Esophagus squamous epithelium (tissue), 5 donors: ENCODE data around the gene NEUROG3. TPM values are rescaled to one million over a fixed set of nuclear protein-coding genes. Genes with fewer than 3 reads are reported as not detected.

Experiments used
- DNase-seq: peaks from one replicate; lab custom pipeline; 2025; lab: John Stamatoyannopoulos, UW
- H3K27ac ChIP-seq, 4 donors: fragments of 200-600 bp; sonication (generic); one replicate each; pipeline ENCODE4 v1.5.1; 2016 to 2019; ENCODE audit warnings: mild to moderate bottlenecking in 1 of 4
- H3K27me3 ChIP-seq, 4 donors: fragments of 200-600 bp; sonication (generic); 1 replicate in 3 of 4; 2 replicates in 1 of 4; pipeline versions ENCODE4 v1.5.1 to v1.6.0; 2017 to 2021; ENCODE audit warnings: antibody characterized with exemption in 1 of 4
- H3K36me3 ChIP-seq, 3 donors: fragments of 200-600 bp; sonication (generic); one replicate each; pipeline ENCODE4 v1.5.1; 2016 to 2019
- H3K4me1 ChIP-seq, 3 donors: fragments of 200-600 bp; sonication (generic); one replicate each; pipeline ENCODE4 v1.5.1; 2017 to 2019
- H3K4me3 ChIP-seq, 4 donors: fragments of 200-600 bp; sonication (generic); 1 replicate in 3 of 4; 2 replicates in 1 of 4; pipeline ENCODE4 v1.5.1; 2016 to 2019; ENCODE audit warnings: mild to moderate bottlenecking in 2 of 4, moderate library complexity in 1 of 4
- H3K9me3 ChIP-seq, 3 donors: fragments of 200-600 bp; sonication (generic); one replicate each; pipeline ENCODE4 v1.5.1; 2016 to 2019
- POLR2A ChIP-seq, 4 donors: fragments of 450-650 bp; IDR thresholded peaks; one replicate each; pipeline ENCODE4 v1.6.1; 2017; ENCODE audit warnings: antibody characterized with exemption in 4 of 4, mild to moderate bottlenecking in 4 of 4, moderate library complexity in 3 of 4
- WGBS, 2 donors: methylation state at CpG; one replicate each; pipeline ENCODE4 v1.1.5; 2018; 5-methylcytosine and 5-hydroxymethylcytosine counted together
- intact Hi-C: fragments of 100-400 bp; cut with DNase I; formaldehyde crosslinking; loops from one replicate; pipeline ENCODE4 v1.15.0; 2022
- total RNA-seq, 4 donors: library from RNA; depleted of rRNA; stranded (reverse); fragments of >200 nt; gene quantifications; one replicate each; pipeline ENCODE4 v1.1.0, GENCODE V29; 2016
- TF ChIP-seq, protein P1 (sequence below), 6 experiments: fragments of 450-650 bp in 4 of 6; fragments of 200-600 bp in 2 of 6; sonication (generic) in 2 of 6; IDR thresholded peaks; one replicate each; pipeline ENCODE4 v1.5.1; 2016 to 2019; ENCODE audit warnings: antibody characterized with exemption in 6 of 6, mild to moderate bottlenecking in 4 of 6, moderate library complexity in 4 of 6
- donor health status: DM: yes; HTN: yes; CAD: no.

NEUROG3 gene
- total RNA-seq, 4 donors from 2014 or later: not detected

DNA sequence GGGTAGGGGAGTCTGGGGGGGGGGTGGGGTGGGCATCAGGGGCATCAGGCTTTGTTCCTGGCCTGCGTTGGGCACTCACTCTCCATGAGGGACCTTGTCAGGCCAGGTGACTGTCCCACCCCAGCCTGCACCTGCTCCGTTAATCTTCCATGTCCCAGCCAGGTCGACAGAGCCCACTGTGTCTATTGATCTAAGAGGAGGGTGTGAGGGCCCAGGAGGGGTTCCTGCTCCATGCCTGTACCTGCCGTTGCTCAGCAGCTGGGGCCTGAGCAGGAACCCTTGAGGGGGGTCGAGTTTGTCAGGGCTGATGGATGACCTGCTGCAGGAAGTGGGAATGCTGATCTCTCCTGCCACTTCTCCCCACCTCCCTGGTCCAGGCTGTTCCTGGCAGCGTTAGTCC lies 18.6 kb downstream of the NEUROG3 start:
- intact Hi-C loops: no loop called here
- Histone ChIP-seq H3K4me1 (no peaks in the 10 kb centered on the region), H3K9me3 (peaks cover 0 to 16% (median 9%) of the 10 kb centered on the region in 3 donors), H3K27me3 (peaks cover 0 to 67% (median 0%) of the 10 kb centered on the region in 4 donors), H3K36me3 (no peaks in the 10 kb centered on the region), H3K27ac (no peak overlapping the region), H3K4me3 (no peak overlapping the region)
- WGBS, 2 donors: 19% methylated on average over 3 of the region's 6 CpGs; no CpG with 5 or more reads in 1 of the 2 donors
- TF ChIP-seq POLR2A (IDR thresholded peaks at IDR 0.05): no peak
- TF ChIP-seq, protein P1, sequence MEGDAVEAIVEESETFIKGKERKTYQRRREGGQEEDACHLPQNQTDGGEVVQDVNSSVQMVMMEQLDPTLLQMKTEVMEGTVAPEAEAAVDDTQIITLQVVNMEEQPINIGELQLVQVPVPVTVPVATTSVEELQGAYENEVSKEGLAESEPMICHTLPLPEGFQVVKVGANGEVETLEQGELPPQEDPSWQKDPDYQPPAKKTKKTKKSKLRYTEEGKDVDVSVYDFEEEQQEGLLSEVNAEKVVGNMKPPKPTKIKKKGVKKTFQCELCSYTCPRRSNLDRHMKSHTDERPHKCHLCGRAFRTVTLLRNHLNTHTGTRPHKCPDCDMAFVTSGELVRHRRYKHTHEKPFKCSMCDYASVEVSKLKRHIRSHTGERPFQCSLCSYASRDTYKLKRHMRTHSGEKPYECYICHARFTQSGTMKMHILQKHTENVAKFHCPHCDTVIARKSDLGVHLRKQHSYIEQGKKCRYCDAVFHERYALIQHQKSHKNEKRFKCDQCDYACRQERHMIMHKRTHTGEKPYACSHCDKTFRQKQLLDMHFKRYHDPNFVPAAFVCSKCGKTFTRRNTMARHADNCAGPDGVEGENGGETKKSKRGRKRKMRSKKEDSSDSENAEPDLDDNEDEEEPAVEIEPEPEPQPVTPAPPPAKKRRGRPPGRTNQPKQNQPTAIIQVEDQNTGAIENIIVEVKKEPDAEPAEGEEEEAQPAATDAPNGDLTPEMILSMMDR (IDR thresholded peaks at IDR 0.05): no peak
- no peak for DNase-seq

DNA sequence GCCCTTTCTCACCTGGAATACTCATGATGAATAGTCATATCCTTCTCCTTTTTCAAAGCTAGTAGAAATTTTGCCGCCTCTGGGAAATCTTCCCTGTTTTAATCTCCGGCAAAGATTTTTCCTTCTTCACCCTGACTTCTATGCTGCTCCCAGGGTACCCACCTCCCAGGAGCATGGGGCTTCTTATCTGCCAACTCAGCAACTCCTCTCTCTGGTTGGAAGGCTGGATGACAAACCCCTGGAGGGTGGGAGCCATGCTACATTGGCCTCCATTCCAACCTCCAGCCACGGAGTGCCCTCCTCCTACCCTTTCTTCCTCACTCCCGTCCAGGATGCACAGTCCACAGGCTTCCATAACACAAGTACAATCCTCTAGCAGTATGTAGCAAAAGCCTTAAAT lies 19.9 kb downstream of the NEUROG3 start:
- Histone ChIP-seq H3K27ac (no peak overlapping the region), H3K36me3 (no peaks in the 10 kb centered on the region), H3K27me3 (peaks cover 0 to 56% (median 0%) of the 10 kb centered on the region in 4 donors), H3K9me3 (peaks cover 0 to 24% (median 11%) of the 10 kb centered on the region in 3 donors), H3K4me3 (no peak overlapping the region), H3K4me1 (no peaks in the 10 kb centered on the region)
- TF ChIP-seq, protein P1 (IDR thresholded peaks at IDR 0.05): no peak
- no peak for TF ChIP-seq POLR2A (IDR thresholded peaks at IDR 0.05)
- no peak for DNase-seq
- intact Hi-C loops: no loop called here
- WGBS, 2 donors: 67 to 68% methylated on average over 4 of the region's 4 CpGs

DNA sequence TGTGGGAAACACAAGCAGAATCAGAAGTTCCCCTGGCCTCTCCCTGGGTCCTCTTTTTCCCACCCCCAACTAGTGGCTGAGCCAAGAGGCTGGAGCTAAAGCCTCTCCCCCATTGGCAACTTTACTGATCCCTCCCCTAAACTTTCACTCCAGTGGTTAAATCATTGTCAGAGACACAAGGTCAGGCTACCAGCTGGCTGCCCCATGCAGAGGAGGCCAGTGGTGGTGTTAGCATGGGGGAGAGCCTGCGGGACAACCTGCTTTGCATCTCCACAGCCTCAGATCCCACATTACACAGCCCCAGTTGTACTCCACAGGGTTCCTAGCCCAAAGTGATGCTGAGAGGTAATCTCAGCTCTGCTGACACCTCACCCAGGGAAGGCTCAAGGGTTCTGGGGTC lies 21.0 kb downstream of the NEUROG3 start:
- Histone ChIP-seq H3K4me1 (no peaks in the 10 kb centered on the region), H3K27ac (no peak overlapping the region), H3K4me3 (no peak overlapping the region), H3K27me3 (peaks cover 0 to 46% (median 0%) of the 10 kb centered on the region in 4 donors), H3K36me3 (no peaks in the 10 kb centered on the region), H3K9me3 (peaks cover 0 to 24% (median 11%) of the 10 kb centered on the region in 3 donors)
- intact Hi-C loops: no loop called here
- no peak for TF ChIP-seq POLR2A (IDR thresholded peaks at IDR 0.05)
- TF ChIP-seq, protein P1 (IDR thresholded peaks at IDR 0.05): no peak
- DNase-seq: no peak
- 0% methylated on average over 1 of the region's 1 CpG; no CpG with 5 or more reads in 1 of the 2 donors for WGBS, 2 donors

DNA sequence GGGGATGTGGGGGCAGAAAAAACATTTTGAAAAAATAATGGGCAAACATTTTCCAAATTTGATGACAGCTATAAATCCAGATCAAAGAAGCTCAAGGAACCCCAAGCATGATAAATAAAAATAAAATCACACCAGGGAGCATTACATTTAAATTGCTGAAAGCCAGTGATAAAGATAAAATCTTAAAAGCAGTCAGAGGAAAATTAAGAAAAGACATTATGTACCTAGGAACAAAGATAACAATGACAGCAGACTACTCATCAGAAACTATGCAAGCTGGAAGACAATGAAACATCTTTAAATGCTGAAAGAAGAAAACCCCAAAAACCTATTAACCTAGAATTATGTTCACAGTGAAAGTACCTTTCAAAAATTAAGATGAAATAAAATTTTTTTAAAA lies 23.3 kb downstream of the NEUROG3 start:
- no peak overlapping the region for H3K4me3 ChIP-seq
- H3K36me3 ChIP-seq: no peaks in the 10 kb centered on the region
- no peaks in the 10 kb centered on the region for H3K4me1 ChIP-seq
- TF ChIP-seq, protein P1 (IDR thresholded peaks at IDR 0.05): no peak
- TF ChIP-seq POLR2A (IDR thresholded peaks at IDR 0.05): no peak
- H3K27ac ChIP-seq: no peak overlapping the region
- H3K9me3 ChIP-seq: peaks cover 0 to 24% (median 11%) of the 10 kb centered on the region in 3 donors
- no peak for DNase-seq
- intact Hi-C loops: no loop called here
- H3K27me3 ChIP-seq: peaks cover 0 to 28% (median 0%) of the 10 kb centered on the region in 4 donors

DNA sequence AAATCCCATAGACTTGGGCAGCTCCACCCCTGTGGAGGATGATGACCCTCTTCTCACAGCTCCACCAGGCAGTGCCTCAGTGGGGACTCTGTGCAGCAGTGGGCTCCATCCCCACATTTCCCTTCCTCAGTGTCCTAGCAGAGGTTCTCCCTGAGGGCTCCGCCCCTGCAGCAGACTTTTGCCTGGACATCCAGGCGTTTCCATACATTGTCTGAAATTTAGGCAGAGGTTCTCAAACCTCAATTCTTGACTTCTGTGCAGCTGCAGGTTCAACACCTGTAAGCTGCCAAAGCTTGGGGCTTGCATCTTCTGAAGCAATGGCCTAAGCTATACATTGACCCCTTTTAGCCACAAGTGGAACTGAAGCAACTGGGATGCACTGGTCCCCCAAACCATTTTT lies 31.8 kb downstream of the NEUROG3 start:
- TF ChIP-seq POLR2A (IDR thresholded peaks at IDR 0.05): no peak
- TF ChIP-seq, protein P1 (IDR thresholded peaks at IDR 0.05): no peak
- Histone ChIP-seq H3K27me3 (peaks cover 0 to 5% (median 0%) of the 10 kb centered on the region in 4 donors), H3K4me1 (no peaks in the 10 kb centered on the region), H3K9me3 (peaks cover 0 to 5% (median 0%) of the 10 kb centered on the region in 3 donors), H3K4me3 (no peak overlapping the region), H3K36me3 (no peaks in the 10 kb centered on the region), H3K27ac (no peak overlapping the region)
- 63% methylated on average over 2 of the region's 2 CpGs; no CpG with 5 or more reads in 1 of the 2 donors for WGBS, 2 donors
- no peak for DNase-seq
- intact Hi-C loops: no loop called here
